Renal cortex interstitium (tissue), 15 donors: Measurements from ENCODE around the gene ECSIT. TPM values are rescaled to one million over a fixed set of nuclear protein-coding genes. Genes with fewer than 3 reads are reported as not detected.
A peak's percentile ranks its signal among the peaks of the same experiment; 100 is the strongest.
"Not testable (repeated sequence)": the region's sequence is repeated elsewhere in the genome, so short reads cannot be mapped to it uniquely, and the experiment has no call there.

ENCODE experiments used
- DNase-seq, 11 donors: peaks; one replicate each; pipeline ENCODE4 v3.0.0-alpha.2; 2013; ENCODE audit warnings: low read depth in 9 of 11, low spot score in 4 of 11; ENCODE audit errors: extremely low read depth in 1 of 11
- long read RNA-seq, 16 experiments: transcript quantifications; one replicate each; lab custom pipeline, GENCODE V29; 2026
- polyA plus RNA-seq, 3 donors: library from polyadenylated mRNA; unstranded; fragments of 120-200 nt; gene quantifications; one replicate each; pipeline ENCODE4 v1.2.1, GENCODE V29; 2013; ENCODE audit not compliant: insufficient read length in 3 of 3

ECSIT gene
- 10 to 100 TPM; 37.3 to 48.1 (median 39.0) TPM for polyA plus RNA-seq
- long read RNA-seq, donor 1, transcript ECSIT-202 (8 exons, 1,700 nt): major isoform, 9 of 9 reads
- long read RNA-seq, donor 1, partial matches to known transcripts: 0 of 9 reads
- long read RNA-seq, donor 1, other reads (novel, unspliced or antisense): 0 of 9 reads
- long read RNA-seq, donor 2, transcript ECSIT-202 (8 exons, 1,700 nt): major isoform, 15 of 23 reads
- long read RNA-seq, donor 2, partial matches to known transcripts: 0 of 23 reads
- long read RNA-seq, donor 2, other reads (novel, unspliced or antisense): 0 of 23 reads
- long read RNA-seq, donor 3, transcript ECSIT-205 (2 exons, 607 nt): minor isoform, 8 of 24 reads
- long read RNA-seq, donor 3, transcript ECSIT-202 (8 exons, 1,700 nt): major isoform, 13 of 24 reads
- long read RNA-seq, donor 3, partial matches to known transcripts: 0 of 24 reads
- long read RNA-seq, donor 3, other reads (novel, unspliced or antisense): 0 of 24 reads
- long read RNA-seq, donor 4, transcript ECSIT-202 (8 exons, 1,700 nt): major isoform, 5 of 5 reads
- long read RNA-seq, donor 4, partial matches to known transcripts: 0 of 5 reads
- long read RNA-seq, donor 4, other reads (novel, unspliced or antisense): 0 of 5 reads
- long read RNA-seq, donor 5: 0 reads
- long read RNA-seq, donor 6, partial matches to known transcripts: 0 of 6 reads
- long read RNA-seq, donor 6, other reads (novel, unspliced or antisense): 0 of 6 reads
- long read RNA-seq, donor 7, transcript ECSIT-202 (8 exons, 1,700 nt): major isoform, 13 of 20 reads
- long read RNA-seq, donor 7, transcript ECSIT-205 (2 exons, 607 nt): minor isoform, 5 of 20 reads
- long read RNA-seq, donor 7, partial matches to known transcripts: 0 of 20 reads
- long read RNA-seq, donor 7, other reads (novel, unspliced or antisense): 0 of 20 reads
- long read RNA-seq, donor 8: 0 reads
- long read RNA-seq, donor 9, transcript ECSIT-202 (8 exons, 1,700 nt): major isoform, 11 of 14 reads
- long read RNA-seq, donor 9, partial matches to known transcripts: 0 of 14 reads
- long read RNA-seq, donor 9, other reads (novel, unspliced or antisense): 0 of 14 reads
- long read RNA-seq, donor 10, transcript ECSIT-202 (8 exons, 1,700 nt): major isoform, 9 of 13 reads
- long read RNA-seq, donor 10, partial matches to known transcripts: 0 of 13 reads
- long read RNA-seq, donor 10, other reads (novel, unspliced or antisense): 0 of 13 reads
- long read RNA-seq, donor 11, partial matches to known transcripts: 0 of 3 reads
- long read RNA-seq, donor 11, other reads (novel, unspliced or antisense): 0 of 3 reads
- long read RNA-seq, donor 12, partial matches to known transcripts: 0 of 6 reads
- long read RNA-seq, donor 12, other reads (novel, unspliced or antisense): 0 of 6 reads
- long read RNA-seq, donor 13: 0 reads
- long read RNA-seq, donor 14, transcript ECSIT-202 (8 exons, 1,700 nt): major isoform, 9 of 12 reads
- long read RNA-seq, donor 14, partial matches to known transcripts: 0 of 12 reads
- long read RNA-seq, donor 14, other reads (novel, unspliced or antisense): 0 of 12 reads
- long read RNA-seq, donor 15, transcript ECSIT-202 (8 exons, 1,700 nt): major isoform, 5 of 9 reads
- long read RNA-seq, donor 15, partial matches to known transcripts: 0 of 9 reads
- long read RNA-seq, donor 15, other reads (novel, unspliced or antisense): 0 of 9 reads
- long read RNA-seq, donor 16, transcript ECSIT-202 (8 exons, 1,700 nt): major isoform, 15 of 26 reads
- long read RNA-seq, donor 16, transcript ECSIT-205 (2 exons, 607 nt): minor isoform, 8 of 26 reads
- long read RNA-seq, donor 16, partial matches to known transcripts: 0 of 26 reads
- long read RNA-seq, donor 16, other reads (novel, unspliced or antisense): 0 of 26 reads

- DNase-seq: peak; percentile 93 to 98 (median 95)
These were observed at the start of gene ECSIT for GRCh38 chr19:11528551-11529341. ECSIT (minus strand) TSS chr19:11529134; CDS start chr19:11519170, 9,964 bp downstream.

DNA sequence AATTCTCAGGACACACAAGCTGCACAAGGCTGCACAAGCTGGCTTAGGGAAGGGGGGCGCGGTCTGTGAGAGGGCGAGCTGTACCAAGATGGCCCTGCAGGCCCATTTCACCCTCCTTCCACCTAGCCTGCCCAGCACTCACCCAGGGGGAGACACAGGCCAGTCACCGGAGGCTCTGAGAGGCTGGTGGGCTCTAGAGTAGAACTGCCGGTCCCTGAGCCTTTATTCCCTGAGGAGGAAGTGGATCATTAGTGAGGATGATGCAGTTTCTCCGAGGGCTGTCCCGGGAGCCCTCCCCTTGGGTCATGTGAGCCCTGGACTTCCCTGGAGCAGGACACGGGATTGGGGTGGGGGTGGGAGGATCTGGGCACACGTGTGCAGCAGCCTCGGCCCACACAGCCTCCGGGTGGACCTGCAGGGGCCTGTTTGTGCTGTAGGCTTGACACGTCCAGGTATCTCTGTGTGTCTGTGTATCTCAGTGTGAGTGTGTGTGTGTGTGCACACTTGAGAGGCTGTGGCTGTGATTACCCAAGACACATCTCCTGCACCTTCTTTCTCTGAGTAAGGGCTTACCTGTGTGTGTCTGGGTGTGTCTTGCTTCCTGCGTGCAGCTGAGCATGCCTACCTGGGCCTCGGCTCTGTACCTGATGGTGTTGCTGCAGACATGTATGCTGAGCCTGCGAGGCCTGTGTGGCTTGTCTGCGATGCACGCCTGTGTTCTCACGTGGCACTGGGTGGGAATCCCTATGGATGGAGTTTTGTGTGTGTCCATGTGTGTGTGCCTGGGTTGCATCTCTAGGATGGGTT lies 48.7 kb upstream of the ECSIT start, which contains the start of gene ACP5:
ACP5 (minus strand) TSS at position 195 of the 807 bp plus-strand sequence. CDS start 328 bp downstream, outside the sequence.
- no peak for DNase-seq

DNA sequence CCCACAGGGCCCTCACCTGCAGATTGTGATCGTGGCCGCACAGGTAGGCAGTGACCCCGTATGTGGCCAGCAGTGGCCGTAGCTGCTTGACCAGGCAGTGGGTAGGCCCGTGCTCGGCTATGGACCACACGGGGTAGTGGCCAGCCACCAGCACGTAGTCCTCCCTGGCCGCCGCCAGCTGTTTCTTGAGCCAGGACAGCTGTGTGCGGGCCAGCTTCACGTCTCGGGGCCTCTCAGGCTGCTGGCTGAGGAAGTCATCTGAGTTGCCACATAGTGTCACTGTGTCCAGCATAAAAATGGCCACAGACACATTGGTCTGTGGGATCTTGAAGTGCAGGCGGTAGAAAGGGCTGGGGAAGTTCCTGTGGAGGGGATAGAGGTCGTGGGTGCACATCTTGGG lies 47.3 kb upstream of the ECSIT start:
- DNase-seq: no peak

GRCh38 chr19:11574689-11575088 lies 45.8 kb upstream of the ECSIT start:
- no peak for DNase-seq

DNA sequence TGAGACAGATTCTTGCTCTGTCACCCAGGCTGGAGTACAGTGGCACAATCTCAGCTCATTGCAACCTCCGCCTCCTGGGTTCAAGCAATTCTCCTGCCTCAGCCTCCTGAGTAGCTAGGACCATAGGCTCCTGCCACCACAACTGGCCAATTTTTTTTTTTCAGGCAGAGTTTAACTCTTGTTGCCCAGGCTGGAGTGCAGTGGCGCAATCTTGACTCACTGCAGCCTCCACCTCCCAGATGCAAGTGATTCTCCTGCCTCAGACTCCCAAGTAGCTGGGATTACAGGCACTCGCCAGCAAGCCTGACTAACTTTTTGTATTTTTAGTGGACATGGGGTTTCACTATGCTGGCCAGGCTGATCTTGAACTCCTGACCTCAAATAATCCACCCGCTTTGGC lies 44.8 kb upstream of the ECSIT start:
- not testable (repeated sequence) for DNase-seq

DNA sequence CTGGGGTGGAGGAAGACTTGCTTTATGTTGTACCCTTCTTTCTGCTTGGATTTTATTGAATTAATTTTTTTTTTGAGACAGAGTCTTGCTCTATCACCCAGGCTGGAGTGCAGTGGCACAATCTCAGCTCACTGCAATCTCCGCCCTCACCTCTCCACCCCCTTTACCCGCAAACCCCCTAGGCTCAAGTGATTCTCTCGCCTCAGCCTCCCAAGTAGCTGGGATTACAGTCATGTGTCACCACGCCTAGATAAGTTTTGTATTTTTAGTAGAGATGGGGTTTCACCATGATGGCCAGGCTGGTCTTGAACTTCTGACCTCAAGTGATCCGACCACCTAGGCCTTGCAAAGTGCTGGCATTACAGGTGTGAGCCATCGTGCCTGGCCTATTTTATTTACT lies 44.4 kb upstream of the ECSIT start:
- not testable (repeated sequence) for DNase-seq

GRCh38 chr19:11570039-11570462 lies 41.1 kb upstream of the ECSIT start:
- no peak for DNase-seq

- DNase-seq: no peak
These were observed 37.2 kb upstream of the ECSIT start for GRCh38 chr19:11566164-11566563.

- DNase-seq: not testable (repeated sequence)
These were observed 36.7 kb upstream of the ECSIT start for GRCh38 chr19:11565649-11565980.

DNA sequence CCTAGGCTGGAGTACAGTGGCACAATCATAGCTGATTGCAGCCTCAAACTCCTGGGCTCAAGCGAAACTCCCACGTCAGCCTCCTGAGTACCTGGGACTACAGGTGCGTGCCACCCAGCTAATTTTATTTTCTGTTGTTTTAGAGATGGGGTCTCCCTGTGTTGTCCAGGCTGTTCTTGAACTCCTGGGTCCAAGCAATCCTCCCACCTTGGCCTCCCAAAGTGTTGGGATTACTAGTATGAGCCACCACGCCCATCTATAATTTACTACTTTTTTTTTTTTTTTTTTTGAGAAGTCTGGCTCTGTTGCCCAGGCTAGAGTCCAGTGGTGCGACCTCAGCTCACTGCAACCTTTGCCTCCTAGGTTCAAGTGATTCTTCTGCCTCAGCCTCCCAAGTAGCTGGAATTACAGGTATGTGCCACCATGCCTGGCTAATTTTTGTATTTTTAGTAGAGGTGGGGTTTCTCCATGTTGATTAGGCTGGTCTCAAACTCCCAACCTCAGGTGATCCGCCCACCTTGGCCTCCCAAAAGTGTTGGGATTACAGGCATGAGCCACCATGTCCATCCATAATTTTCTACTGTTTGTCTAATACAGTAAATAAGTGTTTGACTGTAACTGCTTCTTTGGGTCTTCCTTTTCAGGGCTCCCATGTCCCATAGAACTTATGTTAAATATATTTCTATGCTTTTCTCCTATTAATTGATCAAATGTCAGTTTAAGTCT lies 35.3 kb upstream of the ECSIT start:
- not testable (repeated sequence) for DNase-seq

DNA sequence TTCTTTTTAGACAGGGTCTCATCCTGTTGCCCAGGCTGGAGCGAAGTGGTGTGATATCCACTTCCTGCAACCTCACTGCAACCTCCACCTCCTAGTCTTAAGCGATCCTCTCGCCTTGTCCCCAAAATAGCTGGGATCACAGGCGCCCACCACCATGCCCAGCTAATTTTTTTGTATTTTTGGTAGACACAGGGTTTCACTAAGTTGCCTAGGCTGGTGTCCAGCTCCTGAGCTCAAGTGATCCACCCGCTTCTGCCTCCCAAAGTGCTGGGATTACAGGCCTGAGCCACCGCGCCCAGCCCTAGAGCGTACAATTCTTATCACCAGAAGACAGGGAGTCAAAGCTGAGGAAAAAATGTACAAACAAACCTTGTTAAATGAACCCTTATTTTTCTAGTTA lies 34.6 kb upstream of the ECSIT start:
- no peak for DNase-seq

GRCh38 chr19:11560404-11561051 lies 31.6 kb upstream of the ECSIT start:
- DNase-seq: peak in 7 of 11 donors; percentile 50 to 75 (median 65)

DNA sequence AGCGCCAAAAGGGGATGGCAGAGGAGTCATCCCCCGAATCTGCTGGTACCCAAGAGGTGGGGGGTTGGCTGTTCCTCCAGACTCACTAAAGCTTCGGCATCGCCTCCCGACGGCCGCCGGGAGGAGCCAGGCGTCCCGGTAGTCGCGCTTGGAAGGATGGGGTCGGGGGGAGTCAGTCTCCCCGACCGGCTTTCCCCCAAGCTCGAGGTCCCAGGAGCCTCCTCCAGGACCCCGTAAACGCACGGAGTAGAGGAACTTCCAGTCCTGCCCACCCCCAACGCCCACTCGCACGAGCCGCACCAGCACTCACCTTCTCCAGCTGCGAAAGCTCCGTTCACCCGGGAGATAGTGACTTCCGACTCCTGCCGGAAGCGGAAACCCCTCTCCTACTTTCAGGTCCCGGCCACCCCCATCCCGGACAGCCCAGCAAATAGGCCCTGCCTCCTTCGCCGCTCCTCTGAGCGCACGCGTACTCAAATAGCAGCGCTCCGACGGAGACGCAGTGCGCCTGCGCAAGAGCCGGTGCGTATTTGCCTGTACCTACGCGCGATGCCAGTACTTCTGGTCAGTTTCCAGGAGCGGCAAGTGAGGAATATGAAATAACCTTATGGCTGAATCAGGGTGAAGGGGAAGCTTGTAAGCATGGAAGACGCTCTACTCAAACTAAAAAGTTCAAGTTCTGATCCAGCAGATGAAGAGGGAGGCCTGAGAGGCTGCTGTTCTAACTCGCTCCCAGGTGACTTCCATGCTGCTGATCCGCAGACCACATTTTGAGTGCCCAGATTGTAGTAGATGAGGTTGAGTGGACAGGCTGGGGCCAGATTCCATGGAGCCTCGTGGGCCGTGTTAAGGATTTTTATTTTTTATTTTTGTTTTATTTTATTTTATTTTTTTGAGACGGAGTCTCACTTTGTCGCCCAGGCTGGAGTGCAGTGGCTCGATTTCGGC lies 30.2 kb upstream of the ECSIT start, which contains the start of gene ELOF1:
ELOF1 (minus strand) TSS at position 350 of the 948 bp plus-strand sequence. CDS start 4,883 bp downstream, outside the sequence.
- peak; percentile 94 to 98 (median 97) for DNase-seq
